ENCODE data around the gene LBR.

Gene LBR

DNA sequence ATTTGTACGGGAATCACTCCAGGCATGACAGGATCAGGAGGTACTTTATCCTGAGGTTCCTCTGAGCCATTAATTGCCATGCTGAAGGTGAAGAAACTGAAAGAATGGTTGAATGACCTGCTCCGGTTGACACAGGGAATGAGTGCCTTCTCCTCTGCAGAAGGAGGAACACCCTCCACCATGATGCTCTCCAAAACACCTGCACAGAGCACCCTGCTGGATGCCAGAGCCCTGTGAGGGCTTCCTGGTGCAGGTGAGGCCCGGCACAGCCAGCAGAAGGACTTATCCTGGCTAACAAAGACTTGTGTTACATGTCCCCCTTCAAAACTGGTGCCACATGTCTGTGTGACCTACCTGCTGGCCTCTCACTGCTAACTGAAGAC is 14.3 kb upstream of the LBR start:
- no peak for DNase-seq

DNA sequence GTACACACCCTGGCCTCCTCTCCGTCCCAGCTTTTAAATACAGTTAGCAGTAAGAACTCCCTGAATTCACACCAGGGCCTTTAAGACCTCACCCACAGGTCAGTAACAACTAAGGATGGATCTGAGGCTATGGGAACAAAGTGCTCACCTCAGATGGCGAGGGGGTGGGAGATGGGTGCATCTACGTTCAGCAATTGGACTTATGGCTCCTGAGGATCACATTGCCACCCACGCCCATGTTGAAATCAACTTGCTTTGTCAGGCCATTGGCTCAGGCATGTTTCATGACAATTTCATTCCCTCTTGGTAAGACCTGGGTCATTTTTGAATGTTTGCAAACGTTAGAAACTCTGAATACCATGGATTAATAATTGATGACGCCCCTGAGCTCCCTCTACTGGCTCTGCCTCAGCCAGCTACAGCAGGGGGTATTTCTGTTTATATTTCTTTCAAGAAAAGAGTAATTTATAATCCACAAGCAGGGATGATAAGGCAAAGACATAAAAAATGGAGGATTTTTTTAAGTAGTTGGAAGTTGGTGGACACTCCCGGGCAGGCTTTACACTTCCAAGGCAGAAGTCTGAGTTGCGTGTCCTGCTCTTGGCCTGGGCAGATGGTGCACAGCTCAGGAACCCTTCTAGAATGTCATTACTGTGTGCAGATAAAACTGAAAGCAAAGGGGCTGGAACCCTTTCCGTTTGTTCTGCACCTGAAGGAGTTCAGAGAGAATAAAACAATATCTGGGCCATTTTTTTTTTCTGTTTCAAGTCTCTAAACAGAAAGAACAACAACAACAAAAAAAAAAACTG is 13.7 kb upstream of the LBR start:
- DNase-seq = no peak

DNA sequence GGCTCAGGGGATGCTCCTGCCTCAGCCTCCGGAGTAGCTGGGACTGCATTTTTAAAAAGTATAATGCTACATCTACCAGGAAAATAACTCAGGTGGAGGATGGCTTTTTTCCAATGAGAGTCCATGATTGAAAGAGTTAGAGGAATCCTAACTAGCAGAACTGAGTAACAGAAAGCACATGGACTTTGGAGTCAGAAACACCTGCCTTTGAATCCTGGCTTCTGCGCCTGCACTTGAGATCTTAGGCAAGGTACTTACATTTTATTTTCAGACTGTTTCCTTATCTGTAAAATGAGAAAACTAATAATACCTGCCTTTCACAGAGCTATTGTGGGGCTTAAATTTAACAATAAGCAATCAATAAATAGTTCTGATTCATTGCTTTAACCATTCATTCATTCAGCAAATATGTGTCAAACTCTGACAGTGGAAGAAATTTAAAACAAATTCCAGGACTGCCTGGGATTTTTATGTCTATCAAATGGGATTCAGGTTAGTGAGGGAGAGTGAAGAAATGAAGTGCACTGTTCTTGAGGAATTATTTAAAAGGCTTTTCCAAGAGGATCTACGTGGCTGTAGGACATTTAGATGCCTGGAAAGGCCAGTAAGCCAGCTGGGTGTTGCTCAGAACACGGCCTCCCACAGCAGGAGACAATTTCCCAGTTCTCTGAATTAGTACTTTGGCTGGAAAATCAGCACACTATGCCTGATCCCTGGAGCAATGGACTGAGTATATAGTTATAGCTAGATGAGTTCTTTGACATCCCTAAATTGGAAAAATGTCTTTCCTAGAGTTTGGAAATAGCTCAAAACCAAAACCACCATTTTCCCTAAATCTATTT is 12.8 kb upstream of the LBR start:
- no peak for DNase-seq

DNA sequence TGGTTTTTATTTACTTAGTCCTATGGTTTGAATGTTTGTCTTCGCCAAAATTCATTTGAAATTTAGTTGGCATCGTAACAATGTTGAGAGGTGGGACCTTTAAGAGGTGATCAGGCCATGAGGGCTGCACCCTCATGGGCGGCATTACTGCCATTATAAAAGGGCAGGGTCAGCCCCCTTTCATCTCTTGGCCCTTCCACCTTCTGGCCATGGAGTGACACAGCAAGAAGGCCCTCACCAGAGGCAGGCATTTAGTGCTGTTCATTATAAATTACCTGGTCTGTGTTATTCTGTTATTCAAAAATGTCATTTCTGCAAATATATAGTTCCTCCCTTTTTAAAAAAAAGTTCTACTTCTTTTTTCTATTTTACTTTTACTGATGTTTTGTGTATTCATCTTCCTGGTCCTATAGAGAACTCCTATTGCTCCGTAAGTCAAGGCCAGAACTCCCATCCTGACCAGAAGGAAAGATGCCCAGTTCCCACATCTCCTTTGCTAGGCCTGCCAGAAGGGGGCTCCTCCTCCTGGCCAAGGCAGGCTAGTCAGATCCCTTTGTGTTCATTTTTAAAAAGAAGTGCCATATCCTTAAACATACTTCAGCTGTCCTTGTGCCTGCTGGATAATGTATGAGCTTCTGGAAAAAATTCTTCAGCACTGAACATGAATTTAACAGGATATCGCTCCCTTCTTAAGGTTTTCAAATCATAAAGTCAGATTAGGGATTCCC is 10.0 kb upstream of the LBR start:
- DNase-seq = no peak

DNA sequence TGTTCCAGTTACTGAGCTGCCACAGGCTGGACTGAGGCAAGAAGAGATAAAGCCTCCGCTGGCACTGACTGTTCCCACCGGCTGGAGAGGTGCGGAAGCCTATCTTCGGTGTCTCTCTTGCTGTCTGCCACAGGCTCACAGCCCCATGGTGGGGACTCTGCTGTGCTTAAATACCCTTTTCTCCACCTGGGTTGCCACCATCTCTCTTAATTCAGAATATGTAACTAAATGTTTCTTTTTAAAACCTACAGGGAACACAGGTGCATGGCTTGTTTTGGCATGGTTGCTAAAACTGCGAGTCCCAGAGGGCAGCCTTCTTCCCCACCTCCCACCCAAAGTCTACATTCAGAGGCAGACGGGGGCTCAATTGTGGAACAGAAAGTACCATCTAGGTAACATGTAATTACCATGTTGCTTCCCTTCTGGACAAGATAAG is 8.1 kb upstream of the LBR start:
- no peak for DNase-seq

DNA sequence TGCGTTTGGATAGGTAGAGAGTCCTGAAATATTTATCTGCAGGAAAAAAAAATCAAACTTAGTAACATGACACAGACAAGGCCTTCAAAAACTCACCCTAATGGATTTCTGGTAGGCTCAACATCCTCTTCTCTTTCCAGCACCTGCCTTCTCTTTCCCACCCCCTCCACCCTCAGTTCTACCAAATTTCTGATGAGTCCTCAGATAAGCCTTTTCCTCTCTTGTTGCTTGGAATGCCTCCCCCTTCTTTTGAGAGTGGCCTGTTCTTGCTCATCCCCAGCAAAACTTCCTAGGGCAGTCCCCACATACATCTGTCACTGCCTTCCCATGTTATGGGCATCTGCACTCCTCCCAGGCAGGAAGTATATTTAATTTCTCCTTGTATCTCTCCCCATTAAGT is 7.6 kb upstream of the LBR start:
- no peak for DNase-seq

DNA sequence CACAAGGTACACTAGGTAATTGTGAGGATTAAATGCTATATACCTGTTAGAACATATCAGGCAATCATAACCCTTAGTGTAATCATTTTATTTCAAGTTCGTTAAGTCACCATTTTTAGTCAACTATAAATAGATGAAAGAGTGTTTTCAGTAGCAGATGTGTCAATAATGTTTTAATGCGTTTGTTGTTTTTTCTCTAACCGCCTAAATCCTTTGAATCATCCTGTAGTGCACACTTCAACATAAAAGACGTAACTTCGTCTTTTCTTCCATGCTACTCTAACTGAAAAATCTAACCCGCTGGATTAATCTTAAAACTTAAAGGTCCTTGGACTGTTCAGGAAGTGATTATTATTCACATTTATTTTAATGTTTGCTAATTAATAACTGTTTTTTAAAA is 7.2 kb upstream of the LBR start:
- no peak for DNase-seq

DNA sequence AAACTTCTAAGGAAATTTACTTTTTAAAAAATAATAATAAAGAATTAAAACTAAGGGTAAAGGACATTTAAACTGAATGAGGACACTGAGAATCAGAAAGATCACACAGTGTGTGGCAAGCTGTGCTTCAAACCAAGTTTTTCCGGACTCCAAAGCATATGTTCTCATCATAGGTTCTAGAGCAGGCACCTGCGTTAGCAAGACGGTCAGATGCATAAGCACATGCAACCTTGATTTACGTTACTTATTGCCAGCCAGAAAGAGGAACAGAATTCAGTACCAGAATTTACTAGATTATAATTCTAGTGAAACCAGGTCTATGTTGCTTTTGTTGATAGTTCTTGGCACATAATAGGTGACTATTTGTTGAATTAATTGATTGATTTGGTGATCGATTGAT is 6.2 kb upstream of the LBR start:
- no peak for DNase-seq

DNA sequence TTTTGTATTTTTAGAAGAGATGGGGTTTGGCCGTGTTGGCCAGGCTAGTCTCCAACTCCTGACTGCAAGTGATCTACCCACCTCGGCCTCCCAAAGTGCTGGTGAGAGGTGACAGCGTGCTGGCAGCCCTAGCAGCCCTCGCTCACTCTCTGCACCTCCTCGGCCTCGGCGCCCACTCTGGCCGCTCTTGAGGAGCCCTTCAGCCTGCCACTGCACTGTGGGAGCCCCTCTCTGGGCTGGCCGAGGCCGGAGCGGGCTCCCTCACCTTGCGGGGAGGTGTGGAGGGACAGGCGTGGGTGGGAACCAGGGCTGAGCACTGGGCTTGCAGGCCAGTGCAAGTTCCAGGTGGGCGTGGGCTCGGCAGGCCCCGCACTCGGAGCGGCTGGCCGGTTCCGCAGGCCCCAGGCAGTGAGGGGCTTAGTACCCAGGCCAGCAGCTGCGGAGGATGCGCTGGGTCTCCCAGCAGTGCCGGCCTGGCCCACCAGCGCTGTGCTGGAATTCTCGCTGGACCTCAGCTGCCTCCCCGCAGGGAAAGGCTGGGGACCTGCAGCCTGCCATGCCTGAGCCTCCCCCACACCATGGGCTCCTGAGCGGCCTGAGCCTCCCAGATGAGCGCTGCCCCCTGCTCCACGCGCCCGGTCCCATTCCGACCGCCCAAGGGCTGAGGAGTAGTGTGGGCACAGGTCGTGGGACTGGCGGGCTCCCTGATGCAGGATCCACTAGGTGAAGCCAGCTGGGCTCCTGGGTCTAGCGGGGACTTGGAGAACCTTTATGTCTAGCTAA is 3.4 kb upstream of the LBR start:
- DNase-seq = no peak

DNA sequence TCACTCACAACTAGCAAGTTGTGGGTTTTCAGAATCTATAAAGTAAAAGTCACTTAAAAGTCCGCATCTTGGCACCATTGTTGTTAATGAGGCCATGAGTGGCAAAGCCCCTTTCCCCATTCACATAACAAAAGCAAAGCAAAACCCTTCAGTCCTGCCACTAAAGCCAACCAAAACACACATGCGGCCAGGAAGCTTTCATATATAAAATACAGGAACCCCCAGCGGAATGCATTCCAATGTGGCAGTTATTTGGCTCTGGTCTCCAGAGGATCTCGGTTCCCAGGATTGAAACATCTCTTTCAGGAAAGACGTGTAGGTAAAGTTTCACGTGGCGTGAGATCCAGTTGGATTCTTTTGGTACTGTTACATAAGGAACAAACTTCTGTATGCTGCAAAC is 2.5 kb upstream of the LBR start:
- no peak for DNase-seq

DNA sequence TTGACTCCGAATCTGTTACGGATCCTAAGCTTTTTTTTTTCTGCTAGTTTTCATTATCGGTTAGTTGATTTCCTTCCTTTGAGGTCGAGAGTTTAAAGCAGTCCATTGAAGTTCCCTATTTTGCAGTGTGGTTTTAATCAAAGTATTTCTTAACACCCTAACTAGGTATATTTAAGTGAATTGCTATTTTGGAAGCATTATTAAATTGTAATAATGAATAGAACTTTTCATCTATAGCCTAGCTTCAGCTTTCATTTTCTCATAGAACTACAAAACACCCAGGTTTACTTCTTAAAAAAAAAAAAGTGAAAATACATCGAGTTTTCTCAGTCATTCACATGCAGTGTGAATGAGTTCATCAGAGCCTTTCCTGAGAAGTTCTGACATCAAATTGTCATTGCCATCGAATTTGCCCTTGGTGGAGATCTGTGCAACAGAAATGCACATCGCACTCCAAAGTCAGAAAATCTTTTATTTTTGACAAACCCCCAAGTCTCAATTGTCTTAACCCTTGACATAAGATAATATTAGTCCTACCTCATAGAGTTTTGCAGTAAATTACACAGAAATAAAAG is 1.1 kb upstream of the LBR start:
- DNase-seq = no peak

DNA sequence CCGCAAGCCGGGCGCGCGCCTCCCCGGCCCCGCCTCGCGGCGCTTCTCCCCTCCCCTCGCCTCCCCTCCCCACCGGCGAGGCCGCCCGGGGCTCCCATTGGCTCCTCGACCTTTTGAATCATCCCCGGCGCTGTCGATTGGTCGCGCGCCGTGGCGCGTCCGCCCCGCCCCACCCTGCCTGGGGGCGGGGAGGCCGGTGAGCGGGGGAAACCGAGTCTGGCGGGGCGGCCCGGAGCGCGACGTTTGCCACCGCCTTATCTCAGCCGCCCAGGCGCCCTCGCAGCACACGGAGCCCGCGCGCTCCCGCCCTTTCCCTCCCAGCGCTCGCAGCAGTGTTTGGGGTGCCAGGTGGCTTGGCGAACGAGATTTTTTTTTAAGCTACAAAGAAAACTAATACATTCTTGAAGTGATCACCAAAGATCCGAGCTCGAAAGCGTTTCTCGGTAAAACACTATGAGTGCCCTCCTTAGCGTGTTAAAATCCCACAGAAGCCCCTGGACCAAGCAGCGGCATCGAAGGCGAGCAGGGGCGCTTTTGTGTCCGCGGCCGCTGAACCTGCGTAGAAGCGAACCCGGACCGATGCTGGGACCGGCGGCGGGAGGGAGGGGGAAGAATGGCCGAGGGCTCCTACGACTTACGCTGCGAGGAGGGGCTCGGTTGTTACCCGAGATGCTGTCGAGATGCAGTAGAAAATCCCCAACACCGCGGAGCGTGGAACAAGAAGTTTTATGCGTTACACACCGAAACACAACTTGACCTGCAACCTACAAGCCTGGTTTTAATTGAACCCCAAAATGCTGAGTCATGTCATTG is 436 bp upstream of the LBR start:
- DNase-seq = peak; percentile 88

DNA sequence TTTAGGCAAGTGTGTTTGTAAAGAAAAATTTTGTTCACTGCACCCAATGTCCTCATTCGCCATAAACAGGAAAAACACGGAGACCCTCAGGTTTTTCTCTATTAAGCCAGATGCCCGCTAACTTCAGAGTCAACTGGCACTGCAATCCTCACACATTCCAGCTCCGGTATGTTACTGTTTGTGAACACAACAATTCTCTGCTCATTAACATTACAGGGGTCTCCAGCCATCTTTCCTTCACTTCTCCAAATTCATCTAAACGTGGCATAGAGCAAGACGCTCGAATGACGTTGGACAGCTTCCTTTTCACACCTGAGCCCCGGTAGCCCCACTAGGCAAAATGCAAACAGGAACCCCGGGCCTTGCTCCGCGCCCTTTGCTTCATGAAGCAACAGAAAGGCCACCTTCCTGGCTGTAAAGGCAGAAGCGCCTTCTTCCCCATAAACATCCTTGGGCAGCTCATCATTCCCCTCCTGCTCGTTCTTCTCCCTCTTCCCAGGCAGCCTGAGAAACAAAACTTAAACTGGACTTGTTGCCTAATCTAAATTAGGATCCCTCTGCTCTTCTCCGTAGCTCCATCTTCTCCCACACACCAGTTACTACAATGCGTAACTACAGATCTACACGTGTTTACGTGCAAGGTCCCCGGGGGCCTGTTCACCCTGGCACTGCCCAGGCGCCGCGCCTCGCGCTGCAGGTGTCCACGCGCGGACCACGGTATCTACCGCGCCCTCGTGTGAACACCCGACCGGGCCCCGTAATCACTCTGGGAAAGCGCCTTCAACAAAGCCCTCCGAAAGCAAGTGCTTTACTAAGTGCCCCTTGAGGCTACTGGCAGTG is 1.2 kb downstream of the LBR start:
- no peak for DNase-seq

DNA sequence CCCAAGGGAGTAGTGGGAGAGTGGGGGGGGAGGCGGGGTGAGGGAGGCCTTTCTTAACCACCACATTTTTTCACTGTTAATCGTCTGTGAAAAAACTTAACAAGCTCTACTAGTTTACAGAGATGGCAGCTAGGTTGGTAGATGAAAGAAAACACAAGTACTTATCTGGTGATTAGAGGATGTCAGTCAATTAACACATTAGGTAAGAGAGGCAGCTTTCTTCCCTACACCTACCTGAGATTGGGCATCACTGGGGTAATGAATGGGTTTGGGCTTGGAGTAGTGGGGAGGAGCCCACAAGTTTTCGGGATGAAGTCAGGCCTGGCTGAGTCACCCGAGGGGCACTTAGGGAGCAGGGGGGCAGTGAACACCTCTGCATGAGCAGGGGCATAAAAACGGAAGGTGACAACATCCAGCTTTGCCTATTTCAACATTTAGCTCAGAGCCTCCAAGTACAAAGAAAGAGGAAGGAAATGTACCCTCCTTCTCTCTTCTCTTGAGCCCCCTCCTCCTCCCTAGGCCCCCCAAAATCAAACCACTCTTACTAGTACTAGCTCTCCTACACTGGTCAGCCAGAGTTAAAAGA is 2.5 kb downstream of the LBR start:
- no peak for DNase-seq

DNA sequence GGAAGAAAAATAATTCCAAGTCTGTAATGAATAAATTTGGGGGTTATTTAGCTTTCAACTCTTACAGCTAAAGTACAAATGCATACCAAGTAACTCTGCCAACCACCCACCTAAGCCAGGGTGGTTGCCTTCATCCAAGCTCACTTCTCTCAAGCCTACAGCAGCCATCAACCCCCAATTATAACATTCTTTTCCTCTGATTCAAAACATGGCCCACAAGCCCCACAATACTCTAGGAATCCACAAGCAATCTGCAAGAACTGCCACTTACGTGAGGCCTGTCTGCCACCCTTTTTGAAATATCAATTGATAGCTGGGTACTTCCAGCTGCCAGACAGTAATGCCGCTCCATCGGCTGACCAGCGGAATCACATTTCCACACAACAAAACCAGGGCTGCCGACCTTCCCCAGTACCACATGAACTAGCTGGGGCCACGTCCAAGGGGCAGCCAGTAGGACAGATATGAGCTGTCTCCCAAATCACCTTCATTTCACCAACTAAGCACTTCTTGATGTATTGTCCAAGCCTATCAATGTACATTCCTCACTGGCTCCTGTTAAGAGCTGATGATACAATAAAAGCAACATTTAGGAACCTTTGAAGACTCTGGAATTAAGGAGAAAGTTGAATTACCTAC is 3.2 kb downstream of the LBR start:
- no peak for DNase-seq

DNA sequence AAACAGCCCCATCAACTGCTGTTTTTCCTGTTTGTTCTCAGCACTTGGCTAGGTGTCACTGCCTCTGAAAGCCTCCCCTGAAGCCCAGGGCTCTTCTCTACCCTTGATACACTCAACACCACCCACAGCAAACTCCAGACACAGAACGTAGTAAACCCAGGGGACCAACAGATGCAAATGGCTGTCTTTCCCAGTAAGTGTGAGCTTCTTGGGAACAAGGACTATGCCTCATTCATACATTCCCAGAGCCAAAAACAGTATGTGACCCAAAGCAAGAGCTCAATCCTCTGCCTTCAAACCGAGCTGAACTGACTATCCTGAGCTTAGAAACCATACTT is 4.4 kb downstream of the LBR start:
- DNase-seq = no peak

DNA sequence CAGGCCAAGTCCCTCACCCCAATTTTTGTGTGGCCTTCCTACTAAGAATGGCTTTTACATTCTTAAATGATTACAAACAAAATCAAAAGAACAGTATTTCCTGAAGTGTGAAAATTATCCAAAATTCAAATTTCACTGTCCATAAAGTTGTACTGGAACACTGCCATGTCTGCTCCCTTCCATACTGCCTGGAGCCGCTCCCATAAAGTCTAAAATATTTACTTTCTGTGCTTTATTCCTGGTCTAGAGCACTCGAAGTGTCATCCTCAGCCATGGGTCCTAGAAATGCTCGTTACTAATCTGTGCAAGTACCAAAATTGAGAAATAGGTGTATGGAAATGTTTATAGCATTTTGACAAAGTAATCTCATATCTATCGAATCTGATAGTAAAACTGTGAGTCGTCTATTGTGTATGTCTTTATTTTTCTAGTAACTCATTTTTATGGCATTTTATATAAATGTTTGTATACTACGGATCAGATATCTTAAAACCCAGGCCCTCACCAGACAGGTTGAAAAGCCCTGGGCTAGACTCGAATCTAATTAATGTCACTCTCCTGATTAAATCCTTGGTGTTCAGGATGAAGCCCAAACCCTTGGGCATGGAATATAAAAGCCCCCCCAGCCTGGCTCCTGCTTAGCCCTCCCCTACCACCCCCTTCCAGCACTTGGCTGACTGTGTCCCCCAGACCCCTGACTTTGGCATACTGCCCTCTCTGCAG is 4.9 kb downstream of the LBR start:
- no peak for DNase-seq

DNA sequence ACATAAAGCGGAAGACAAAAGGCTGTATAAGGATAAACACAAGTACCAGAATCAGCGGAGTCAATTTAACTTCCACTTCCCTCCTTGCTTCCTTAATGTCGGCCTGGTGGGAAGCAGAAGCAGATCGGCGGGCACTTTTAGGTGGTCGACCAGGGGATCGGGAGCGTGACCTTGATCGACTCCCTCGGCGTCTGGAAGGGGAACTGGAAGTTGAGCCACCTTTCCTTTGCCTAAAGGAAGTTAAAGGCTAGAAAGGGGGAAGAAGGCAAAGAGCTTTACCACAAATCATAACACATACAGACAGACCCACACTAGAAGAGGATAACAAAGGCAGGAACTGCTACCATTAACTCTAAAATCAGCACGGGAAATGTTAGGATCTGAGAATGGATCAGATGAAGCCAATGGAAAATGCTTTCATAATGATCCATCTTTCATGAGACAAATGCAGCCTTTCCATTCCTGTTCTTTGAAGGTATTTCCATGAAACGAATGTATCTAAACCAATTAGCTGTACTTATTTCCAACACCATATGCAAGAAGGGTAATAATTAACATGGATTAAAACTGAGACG is 5.7 kb downstream of the LBR start:
- no peak for DNase-seq

DNA sequence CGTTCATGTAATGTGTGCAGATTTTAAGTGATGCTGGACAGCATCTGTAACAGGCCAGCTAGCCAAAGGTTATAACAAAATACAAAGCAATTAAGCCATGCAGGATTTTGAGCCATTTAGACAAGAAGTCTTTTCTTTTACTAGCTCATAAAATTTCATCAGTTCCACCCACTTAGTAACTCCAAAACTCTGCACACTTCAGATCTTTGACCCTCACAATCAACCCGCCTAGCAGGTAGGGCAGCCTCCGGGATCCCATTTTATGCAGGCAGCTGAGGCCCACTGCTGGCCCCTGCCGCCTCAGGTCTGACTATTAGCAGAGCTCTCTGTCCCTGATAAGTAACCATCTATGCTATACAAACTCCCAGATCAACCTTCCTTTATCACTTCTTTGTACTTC is 9.2 kb downstream of the LBR start:
- DNase-seq = no peak
